AML-193 (cell line): Measurements from ENCODE around the gene FOXA3.

Source experiments
- DNase-seq, 2 experiments: peaks; one replicate each; lab custom pipeline; 2025; lab: John Stamatoyannopoulos, UW

FOXA3 gene

DNA sequence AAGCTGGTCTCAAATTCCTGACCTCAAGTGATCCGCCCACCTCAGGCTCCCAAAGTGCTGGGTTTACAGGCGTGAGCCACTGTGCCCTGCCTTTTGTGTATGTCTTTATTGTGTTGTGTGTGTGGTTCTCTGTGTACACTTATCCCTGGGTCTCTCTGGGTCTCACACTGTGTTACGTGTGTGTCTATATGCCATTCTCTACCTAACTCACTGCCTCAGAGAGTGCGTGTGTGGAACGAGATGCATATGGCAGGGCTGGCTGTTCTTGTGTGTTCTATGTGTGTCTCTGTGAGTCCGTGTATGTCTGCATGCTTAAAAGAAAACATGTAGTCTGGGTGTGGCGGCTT, 10.5 kb downstream of the FOXA3 start:
- DNase-seq = no peak

DNA sequence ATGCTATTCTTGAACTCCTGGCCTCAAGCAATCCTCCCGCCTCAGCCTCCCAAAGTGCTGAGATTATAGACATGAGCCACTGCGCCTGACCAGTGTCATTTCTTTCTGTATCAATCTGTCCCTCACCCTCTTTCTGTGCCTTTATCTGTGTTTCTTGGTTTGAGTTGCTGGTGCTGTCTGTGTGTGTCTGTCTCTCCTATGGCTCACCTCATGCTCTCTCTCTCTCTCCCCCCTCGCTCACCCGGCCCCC, 12.0 kb downstream of the FOXA3 start:
- no peak for DNase-seq

- no peak for DNase-seq
These were observed 12.5 kb downstream of the FOXA3 start for GRCh38 chr19:45876411-45877197.

- DNase-seq = no peak
These were observed 14.1 kb downstream of the FOXA3 start for GRCh38 chr19:45878043-45878794.

DNA sequence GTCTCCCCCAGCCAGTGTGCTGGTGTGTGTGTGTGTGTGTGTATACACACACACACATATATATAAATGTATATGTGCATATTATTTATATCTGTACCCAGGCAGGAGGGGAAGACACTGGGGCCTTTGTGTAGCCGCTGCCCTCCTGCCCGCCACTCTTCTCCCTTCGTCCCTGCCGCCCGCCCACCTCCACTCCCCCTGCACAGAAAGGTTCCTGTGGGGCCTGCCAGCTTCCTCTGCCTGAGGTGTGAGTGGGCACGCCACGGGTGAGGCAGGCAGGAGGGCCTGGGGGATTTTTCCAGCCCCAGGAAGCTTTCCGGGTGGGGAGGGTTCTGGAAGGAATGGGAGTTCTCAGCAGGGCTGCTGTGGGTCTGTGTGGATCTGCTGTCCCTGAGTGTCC, 14.9 kb downstream of the FOXA3 start:
- no peak for DNase-seq

DNA sequence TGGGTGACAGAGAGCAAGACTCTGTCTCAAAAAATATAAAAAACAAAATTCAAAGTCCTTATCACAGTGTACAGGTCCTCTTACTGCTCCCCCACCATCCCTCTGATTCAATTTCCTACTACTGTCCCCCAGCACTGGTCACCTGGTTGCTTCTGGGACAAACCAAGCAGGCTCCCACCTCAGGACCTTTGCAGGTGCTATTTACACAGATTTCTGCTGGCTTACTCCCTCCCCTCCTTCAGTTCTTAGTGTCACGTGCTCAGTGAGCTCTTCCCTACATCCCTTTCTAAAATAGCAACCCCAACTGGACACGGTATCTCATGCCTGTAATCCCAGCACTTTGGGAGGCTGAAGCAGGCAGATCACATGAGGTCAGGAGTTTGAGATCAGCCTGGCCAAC, 15.8 kb downstream of the FOXA3 start:
- DNase-seq = no peak

DNA sequence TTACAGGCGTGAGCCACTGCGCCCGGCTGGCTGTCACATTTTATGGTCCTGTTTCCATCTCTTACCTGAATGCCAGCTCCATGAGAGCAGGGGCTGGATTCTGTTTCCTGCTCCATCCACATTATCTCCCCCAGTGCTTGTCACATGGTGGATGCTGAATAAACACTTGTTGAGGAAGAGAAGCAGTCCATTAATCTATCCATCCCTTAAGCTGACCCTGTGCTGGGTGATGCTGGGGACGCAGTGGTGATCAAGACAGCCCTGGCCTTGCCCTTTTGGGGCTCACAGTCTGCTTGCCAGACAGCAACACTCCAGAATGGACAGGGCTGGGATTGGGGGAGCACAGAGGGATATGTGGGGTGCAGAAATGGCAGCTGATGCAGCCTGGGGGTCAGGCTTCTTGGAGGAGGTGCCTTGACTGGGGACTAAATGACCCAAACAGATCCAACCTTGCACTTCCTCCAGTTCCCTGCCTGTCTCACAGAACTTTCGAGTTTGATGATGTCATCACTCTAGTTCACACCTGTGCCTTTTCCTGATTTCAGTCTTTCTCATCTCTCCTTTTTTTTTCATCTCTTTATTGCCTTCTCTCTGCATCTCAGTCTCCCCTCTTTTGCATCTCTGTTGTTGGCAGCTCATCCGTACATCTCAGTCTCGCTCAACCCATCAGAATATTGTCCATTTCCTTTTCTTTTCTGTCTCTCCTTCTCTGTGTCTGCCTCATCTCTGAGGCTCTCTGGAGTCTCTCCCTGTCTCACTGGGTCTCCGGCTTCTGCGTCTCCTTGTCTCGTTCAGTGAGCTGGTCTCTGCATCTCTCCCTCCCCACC, 17.2 kb downstream of the FOXA3 start:
- no peak for DNase-seq

DNA sequence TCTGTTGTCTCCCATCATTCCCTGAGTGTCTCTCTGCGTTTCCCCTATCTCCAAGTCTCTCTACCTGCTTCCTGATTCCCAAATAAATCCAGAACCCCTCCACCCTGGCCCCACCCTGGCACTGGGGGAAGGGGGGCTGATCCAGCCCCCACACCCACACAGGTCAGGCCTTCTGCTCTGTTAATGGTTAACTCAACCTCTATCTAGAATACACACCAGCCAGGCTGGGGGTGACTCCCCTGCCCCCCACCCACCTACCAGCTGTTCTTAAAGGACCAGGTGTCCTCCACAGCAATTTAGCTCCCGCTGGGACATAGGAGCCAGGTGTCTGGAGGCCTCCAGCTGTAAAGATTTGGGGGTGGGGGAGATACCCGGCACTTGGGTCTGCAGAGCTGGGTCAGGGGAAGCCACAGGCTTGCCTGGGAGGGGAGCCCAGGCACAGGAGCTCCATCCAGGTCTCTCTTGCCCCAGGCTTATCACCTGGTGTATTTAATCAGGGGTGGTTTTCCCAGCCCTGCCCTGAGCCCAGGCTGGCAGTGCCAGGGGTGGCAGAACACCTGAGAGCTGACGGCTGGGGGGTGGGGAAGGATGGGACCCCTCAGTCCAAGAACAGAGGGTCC, 17.9 kb downstream of the FOXA3 start:
- no peak for DNase-seq

DNA sequence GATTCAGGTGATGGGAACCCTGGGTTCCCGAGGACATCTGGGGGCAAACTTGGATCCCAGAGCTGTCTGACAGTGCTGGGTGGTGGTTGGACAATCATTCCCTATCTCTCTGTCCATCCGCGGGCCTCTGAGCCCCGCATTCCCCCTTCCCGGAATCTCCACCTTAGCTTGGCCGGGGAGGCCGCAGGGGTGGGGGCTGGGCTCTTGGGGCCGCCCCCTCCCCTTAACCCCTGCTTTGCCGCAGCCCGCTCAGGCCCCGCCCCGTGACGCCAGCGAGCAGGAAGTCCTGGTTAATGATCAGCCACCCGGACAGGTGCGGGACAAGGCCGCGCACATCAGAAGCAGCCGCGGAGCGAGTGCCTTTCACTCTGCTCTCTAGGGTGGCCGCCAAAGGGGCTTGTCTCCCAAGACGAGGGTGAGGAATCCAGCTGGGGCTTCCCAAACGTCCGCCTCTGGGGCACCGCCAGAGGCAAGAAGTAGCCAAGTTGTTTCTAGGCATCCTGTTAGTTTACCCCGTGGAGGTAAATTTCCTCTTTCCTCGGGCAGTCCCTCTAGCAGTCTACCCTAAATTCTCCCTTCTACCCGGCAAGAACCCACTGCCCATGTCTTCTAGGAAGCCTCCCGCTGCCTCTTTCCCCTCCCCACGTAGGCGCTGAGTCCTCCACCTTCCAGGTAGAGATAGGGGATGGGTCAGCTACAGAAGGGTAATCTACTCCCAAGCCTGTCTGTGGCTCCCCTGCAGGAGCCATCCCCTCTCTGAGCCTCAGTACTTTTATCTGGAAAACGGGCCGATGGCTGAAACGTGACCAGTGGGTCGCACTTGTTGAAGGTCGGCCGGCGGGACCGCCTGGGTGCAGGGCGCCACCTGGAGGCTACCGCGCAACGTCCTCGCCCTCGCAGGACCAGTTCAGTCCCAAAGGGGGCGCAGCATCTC, 18.8 kb downstream of the FOXA3 start:
- peak; percentile 73 to 78 for DNase-seq

GRCh38 chr19:45883586-45883880, 19.4 kb downstream of the FOXA3 start:
- DNase-seq = no peak

- no peak for DNase-seq
These were observed 20.0 kb downstream of the FOXA3 start for GRCh38 chr19:45883881-45884681.

DNA sequence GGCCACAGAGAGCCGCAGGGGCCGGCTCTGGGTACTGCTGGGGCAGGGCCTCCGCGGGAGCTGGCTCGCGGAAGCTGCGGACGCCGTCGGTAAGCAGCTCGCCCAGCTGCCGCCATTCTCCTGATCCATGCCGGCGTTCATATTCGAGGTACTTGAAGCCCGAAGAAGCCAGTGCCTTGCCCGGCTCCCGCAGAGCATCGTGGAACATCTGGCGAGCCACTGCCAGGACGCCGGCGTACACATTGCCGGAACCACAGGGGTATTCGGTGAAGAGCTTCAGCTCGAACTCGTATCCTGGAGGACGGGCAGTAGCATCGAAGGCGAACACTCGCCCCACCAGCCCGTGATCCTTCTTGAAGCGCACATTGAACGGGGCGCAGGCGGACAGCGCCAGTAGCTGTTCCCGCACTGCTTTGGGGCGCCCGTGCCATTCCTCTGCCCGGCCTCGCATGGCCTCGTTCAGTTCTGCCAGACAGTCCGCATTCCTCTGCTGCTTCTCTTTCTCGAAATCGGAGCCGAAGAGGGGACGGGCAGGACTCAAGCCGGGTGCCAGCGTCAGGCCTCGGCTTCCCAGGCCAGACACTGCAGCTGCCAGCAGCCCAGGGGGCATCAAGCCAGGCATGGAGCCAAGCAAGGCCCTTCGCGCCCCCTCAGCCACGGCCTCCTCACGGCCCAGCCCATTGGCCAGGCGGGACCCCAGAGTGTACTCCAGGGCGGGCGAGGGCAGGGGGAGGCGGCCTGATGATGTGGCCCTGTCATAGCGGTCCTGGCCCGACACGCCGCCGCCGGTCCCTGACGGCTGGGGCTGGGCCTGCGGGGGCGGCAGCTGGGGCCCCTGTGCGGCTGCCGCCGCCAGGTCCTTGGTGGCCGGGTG, 20.8 kb downstream of the FOXA3 start:
- DNase-seq = no peak

GRCh38 chr19:45885556-45886426, 21.7 kb downstream of the FOXA3 start, which contains the start of gene IRF2BP1:
Gene IRF2BP1, minus strand, starts transcription at chr19:45886141. Its CDS starts 367 bp downstream, at chr19:45885774.
- peak; percentile 77 to 83 for DNase-seq

DNA sequence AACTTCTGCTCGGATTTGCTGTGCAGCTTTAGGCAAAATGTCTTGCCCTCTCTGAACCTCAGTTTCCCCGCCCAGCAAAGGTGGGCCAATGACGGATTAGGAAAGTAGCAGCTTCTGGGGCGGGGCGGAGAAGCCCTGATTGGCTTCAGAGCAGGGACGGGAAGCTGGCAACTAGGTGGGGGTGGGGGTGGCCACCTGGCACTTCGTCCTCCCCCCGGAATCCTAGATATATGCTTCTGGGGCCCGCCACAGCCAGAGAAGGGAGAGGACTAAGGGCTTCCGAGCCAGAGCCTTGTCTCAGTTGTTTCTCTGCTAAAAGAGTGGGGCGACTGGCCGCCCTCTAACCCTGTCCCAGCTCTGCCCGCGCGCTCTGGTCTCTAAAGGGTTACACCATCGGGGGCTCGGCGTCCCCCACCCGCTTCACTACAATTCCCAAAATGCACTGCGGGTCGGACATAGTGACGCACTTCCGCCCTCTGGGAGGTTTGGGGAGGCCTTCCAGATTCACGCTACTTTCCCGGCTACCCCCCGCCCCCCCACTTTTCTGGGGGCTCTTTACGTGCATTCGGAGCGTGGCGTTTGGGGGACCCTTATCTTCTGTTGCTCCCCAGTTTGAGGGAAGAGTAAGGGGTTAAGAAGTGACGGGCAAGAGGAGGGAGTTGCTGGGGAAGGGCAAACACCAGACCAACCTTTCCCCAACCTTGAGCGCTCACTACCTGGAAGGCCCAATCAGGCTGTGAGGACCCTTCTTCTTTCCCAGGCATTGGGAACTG, 22.5 kb downstream of the FOXA3 start:
- DNase-seq = peak; percentile 74 to 76

GRCh38 chr19:45887200-45887710, 23.1 kb downstream of the FOXA3 start:
- no peak for DNase-seq

- DNase-seq = no peak
These were observed 25.2 kb downstream of the FOXA3 start for GRCh38 chr19:45889210-45889885.

- no peak for DNase-seq
These were observed 26.8 kb downstream of the FOXA3 start for GRCh38 chr19:45890877-45891276.
